Adipose tissue (tissue), 3 donors: ENCODE data around the gene ADM5. TPM values are rescaled to one million over a fixed set of nuclear protein-coding genes. Genes with fewer than 3 reads are reported as not detected.

Experiments used
- H3K27ac ChIP-seq: one replicate; pipeline ENCODE4 v1.5.1; 2013; ENCODE audit warnings: low read depth, low read length
- WGBS, 3 donors: extraction: QIAGEN DNeasy Blood & Tissue Kit; methylation state at CpG; one replicate each; pipeline ENCODE4 v1.1.7; 2013; 5-methylcytosine and 5-hydroxymethylcytosine counted together
- polyA plus RNA-seq, 3 donors: library from polyadenylated mRNA; stranded (reverse); fragments of 200-250 nt; gene quantifications; one replicate each; pipeline ENCODE4 v1.2.3, GENCODE V29; 2013
- donor health status: healthy with polysubstance abuse.
- donor health status: Bipolar disorder and iron deficiency.
- donor health status: healthy.

ADM5 gene
- polyA plus RNA-seq, 3 donors, result 1.0 to 2.5 (median 1.0) TPM

GRCh38 chr19:49727217-49728030, 38.0 kb downstream of the ADM5 start:
- WGBS, 3 donors, result 58 to 71% (median 59%) methylated on average over 23 of the region's 23 CpGs
- no peak overlapping the region for H3K27ac ChIP-seq

GRCh38 chr19:49730166-49730565, 40.8 kb downstream of the ADM5 start:
- 59 to 89% (median 64%) methylated on average over 5 of the region's 5 CpGs for WGBS, 3 donors
- H3K27ac ChIP-seq, result no peak overlapping the region

- 84 to 91% (median 88%) methylated on average over 4 of the region's 4 CpGs for WGBS, 3 donors
- H3K27ac ChIP-seq, result no peak overlapping the region
Observed at GRCh38 chr19:49738268-49738667, 48.9 kb downstream of the ADM5 start.

- H3K27ac ChIP-seq, result no peak overlapping the region
- 71 to 84% (median 82%) methylated on average over 1 of the region's 1 CpG for WGBS, 3 donors
Observed at GRCh38 chr19:49739098-49739497, 49.7 kb downstream of the ADM5 start.

GRCh38 chr19:49739933-49740332, 50.5 kb downstream of the ADM5 start:
- 73 to 90% (median 85%) methylated on average over 10 of the region's 10 CpGs for WGBS, 3 donors

More at GRCh38 chr19:49739933-49740332, 50.5 kb downstream of the ADM5 start:
- H3K27ac ChIP-seq, result no peak overlapping the region

Other genes with a start within 250 kb of the ADM5 start
- gene SLC17A7, start 248.1 kb upstream of the ADM5 start, polyA plus RNA-seq, result 1 to 10 TPM in 2 of 3 donors, under 1 TPM in 1; 0.23 to 7.3 (median 1.5) TPM
- 10 to 100 TPM; 43.8 to 85.5 (median 50.3) TPM for gene PIH1D1, start 237.8 kb upstream of the ADM5 start, polyA plus RNA-seq
- gene ALDH16A1, start 236.4 kb upstream of the ADM5 start, polyA plus RNA-seq, result 10 to 100 TPM; 24.1 to 31.4 (median 29.5) TPM
- 10 to 100 TPM in 1 of 3 donors, 1 to 10 TPM in 2; 2.6 to 20.5 (median 7.4) TPM for gene FLT3LG, start 215.4 kb upstream of the ADM5 start, polyA plus RNA-seq
- gene RPL13A, start 202.0 kb upstream of the ADM5 start, polyA plus RNA-seq, result 1,000 to 10,000 TPM; 3,139 to 5,659 (median 3,499) TPM
- gene RPS11, start 193.2 kb upstream of the ADM5 start, polyA plus RNA-seq, result 1,000 to 10,000 TPM; 3,233 to 6,569 (median 4,953) TPM
- 100 to 1,000 TPM in 2 of 3 donors, 10 to 100 TPM in 1; 57.1 to 268 (median 264) TPM for gene FCGRT, start 176.9 kb upstream of the ADM5 start, polyA plus RNA-seq
- 10 to 100 TPM in 2 of 3 donors, 1 to 10 TPM in 1; 7.8 to 61.6 (median 33.7) TPM for gene RCN3, start 161.6 kb upstream of the ADM5 start, polyA plus RNA-seq
- gene NOSIP, start 109.0 kb upstream of the ADM5 start, polyA plus RNA-seq, result 10 to 100 TPM; 61.0 to 95.7 (median 77.8) TPM
- 10 to 100 TPM in 1 of 3 donors, 1 to 10 TPM in 2; 2.9 to 11.7 (median 3.0) TPM for gene PRRG2, start 108.3 kb upstream of the ADM5 start, polyA plus RNA-seq
- gene PRR12, start 98.4 kb upstream of the ADM5 start, polyA plus RNA-seq, result 10 to 100 TPM in 1 of 3 donors, 1 to 10 TPM in 2; 5.1 to 11.5 (median 7.3) TPM
- 100 to 1,000 TPM in 2 of 3 donors, 10 to 100 TPM in 1; 31.9 to 302 (median 198) TPM for gene RRAS, start 49.5 kb upstream of the ADM5 start, polyA plus RNA-seq
- gene SCAF1, start 47.4 kb upstream of the ADM5 start, polyA plus RNA-seq, result 10 to 100 TPM; 12.7 to 23.5 (median 17.4) TPM
- gene IRF3, start 23.7 kb upstream of the ADM5 start, polyA plus RNA-seq, result 10 to 100 TPM; 45.8 to 76.0 (median 56.6) TPM
- gene BCL2L12, start 23.7 kb upstream of the ADM5 start, polyA plus RNA-seq, result 10 to 100 TPM; 14.1 to 18.4 (median 15.4) TPM
- gene PRMT1, start 12.3 kb upstream of the ADM5 start, polyA plus RNA-seq, result 100 to 1,000 TPM in 2 of 3 donors, 10 to 100 TPM in 1; 80.2 to 153 (median 118) TPM
- gene CPT1C, start 1.5 kb downstream of the ADM5 start, polyA plus RNA-seq, result 10 to 100 TPM in 1 of 3 donors, 1 to 10 TPM in 2; 1.8 to 12.1 (median 3.2) TPM
- 1 to 10 TPM in 2 of 3 donors, under 1 TPM in 1; 0.22 to 2.5 (median 1.1) TPM for gene TSKS, start 73.7 kb downstream of the ADM5 start, polyA plus RNA-seq
- 10 to 100 TPM; 49.3 to 82.4 (median 75.9) TPM for gene AP2A1, start 77.4 kb downstream of the ADM5 start, polyA plus RNA-seq
- 10 to 100 TPM; 19.3 to 21.8 (median 20.9) TPM for gene FUZ, start 123.7 kb downstream of the ADM5 start, polyA plus RNA-seq
- 10 to 100 TPM; 21.8 to 38.8 (median 22.4) TPM for gene MED25, start 128.7 kb downstream of the ADM5 start, polyA plus RNA-seq
- 10 to 100 TPM; 69.1 to 76.8 (median 73.5) TPM for gene PTOV1, start 161.6 kb downstream of the ADM5 start, polyA plus RNA-seq
- gene PNKP, start 178.0 kb downstream of the ADM5 start, polyA plus RNA-seq, result 10 to 100 TPM; 29.7 to 50.9 (median 45.8) TPM
- gene AKT1S1, start 187.8 kb downstream of the ADM5 start, polyA plus RNA-seq, result 10 to 100 TPM; 21.6 to 43.5 (median 41.7) TPM
- gene TBC1D17, start 188.1 kb downstream of the ADM5 start, polyA plus RNA-seq, result 10 to 100 TPM; 35.7 to 46.6 (median 37.0) TPM
- gene IL4I1, start 207.3 kb downstream of the ADM5 start, polyA plus RNA-seq, result 1 to 10 TPM in 1 of 3 donors, under 1 TPM in 1, not detected in 1; 0.63 to 1.5 TPM
- gene ATF5, start 239.6 kb downstream of the ADM5 start, polyA plus RNA-seq, result 10 to 100 TPM; 37.0 to 77.0 (median 41.7) TPM
- gene NUP62, start 239.9 kb downstream of the ADM5 start, polyA plus RNA-seq, result 10 to 100 TPM; 15.0 to 22.3 (median 16.4) TPM